Stimulated activated CD8-positive, alpha-beta memory T cell treated with anti-CD3 and anti-CD28 coated beads, Interleukin-15, amount 100 ng/mL, for 4 hours (primary cell): ENCODE measurements around the gene MAPK9.
"Not testable (repeated sequence)": the region's sequence is repeated elsewhere in the genome, so short reads cannot be mapped to it uniquely, and the experiment has no call there.

Source experiments
- DNase-seq, 2 donors: peaks; one replicate each; pipeline ENCODE4 v3.0.0-alpha.2; 2020; ENCODE audit warnings: low read depth in 2 of 2

MAPK9 gene

DNA sequence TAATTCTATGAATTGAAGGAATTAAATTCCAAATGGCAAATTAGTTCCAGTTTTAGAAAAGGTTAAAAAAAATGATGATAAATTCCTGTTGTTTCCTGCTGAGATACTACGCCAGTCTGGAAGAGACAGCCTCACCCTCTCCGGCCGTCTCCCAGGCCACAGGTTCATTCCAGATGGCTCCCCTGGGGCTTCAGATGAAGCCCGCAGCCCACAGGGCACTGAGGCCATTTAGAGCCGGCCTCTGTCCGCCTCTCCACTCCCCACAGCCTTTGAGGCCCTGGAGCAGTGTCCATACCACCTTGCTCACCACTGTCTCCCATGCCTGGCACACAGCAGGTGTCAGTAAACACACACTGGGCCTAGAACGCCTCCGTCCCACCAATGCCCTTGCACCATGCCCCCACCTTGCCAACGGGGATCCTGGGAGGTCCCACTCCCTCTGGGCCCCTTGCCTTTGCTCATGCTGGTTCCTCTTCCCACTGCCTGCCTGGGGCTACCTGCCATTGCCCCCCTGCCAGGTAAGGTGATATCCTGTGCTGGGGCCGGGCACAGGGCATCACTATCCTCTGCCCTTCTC is 35.2 kb upstream of the MAPK9 start:
- no peak for DNase-seq

DNA sequence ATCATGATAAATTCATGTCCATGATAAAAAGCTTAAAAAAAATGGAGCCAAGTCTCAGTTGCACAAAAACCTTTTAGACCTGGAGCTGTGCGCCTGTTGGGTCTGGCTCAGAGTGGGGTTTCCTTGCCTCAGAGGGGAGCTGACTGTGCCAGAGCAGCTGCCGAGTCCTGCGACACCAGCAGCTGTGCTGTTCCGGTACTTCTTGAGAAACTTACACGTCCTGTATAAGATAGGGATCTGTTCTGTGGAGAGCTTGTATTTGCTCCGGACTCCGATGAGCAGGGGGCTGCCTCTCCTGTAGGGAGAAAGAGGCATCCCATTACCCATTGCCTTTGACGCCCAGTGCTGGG is 32.7 kb upstream of the MAPK9 start:
- DNase-seq, result no peak

DNA sequence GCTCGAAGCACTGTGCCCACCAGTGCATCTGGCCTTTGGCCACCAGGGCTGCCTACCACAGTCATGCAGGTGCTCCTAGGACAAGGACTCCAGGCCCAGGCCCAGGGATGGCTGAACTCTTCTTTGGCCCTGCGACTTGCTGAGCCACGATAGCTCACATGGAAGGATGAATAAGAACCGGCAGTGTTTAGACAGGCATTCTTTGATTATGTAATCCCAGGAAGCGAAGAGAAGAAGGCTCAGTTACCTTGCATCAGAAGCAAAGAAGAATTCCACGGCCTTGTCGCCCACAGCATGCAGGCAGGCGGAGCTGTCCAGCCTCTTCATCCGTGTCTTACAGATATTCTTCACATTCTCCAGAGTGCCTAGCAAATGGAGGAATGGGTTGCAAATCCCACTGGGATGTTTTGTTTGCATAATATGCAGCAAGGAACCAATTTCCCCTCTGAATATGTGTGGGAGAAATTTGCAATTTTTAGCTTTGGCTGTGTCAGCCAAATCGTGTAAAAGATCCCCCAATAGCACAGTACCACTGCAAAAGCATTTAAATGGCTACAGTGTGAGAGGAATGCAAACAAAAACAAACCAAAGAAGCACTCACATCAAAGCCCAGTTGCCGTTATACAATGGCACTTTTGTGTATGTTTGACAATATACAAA is 32.2 kb upstream of the MAPK9 start:
- no peak for DNase-seq

- DNase-seq, result no peak
Observed at GRCh38 chr5:180323160-180323559, 31.3 kb upstream of the MAPK9 start.

DNA sequence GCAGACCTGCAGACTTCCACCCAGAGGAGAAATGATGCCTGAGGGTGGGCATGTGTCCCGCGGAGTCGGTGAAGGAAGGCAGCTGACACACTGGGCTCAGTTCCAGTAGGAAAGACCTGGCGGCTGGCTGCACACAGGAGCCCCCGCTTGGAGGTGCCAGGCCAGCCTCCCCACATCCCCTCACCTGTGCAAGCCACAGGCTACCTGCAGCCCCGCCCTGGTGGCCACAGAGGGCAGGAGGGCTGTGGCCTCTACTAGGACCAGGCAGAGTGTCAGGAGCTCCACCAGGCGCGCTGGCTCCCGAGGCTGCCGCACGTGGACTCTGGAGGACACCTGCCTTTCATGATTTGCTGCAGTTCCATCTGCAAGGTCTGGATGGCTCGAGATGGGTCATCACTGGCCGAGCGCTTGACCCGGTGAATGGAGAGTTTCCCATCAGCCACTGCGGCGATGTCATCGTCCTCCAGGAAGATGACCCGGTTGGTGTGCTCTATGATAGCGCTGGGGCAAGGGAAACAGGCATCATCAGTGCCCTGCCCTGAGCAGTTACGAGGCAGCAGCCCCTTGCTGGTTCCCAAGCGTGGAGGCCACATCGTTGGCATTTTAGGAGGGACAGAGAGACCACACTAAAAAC is 26.7 kb upstream of the MAPK9 start:
- DNase-seq, result no peak

DNA sequence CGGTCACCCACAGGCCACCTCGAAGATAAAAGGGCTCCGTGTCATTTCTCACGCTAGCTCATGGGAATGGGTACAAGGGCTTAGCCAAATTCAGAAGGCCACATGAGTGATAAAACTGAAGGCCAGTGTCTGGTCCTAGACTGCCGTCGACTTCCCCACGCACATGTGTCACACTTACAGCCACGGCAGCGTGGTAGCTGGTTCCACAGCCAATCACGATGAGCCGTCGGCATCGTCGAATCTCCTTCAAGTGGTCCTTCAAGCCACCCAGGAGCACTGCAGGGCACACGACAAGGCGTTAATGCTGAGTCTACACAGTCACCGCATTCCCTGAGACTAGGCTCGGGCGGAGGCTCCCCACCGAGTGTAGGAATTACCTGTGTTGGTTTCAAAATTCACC is 24.7 kb upstream of the MAPK9 start:
- DNase-seq, result no peak

GRCh38 chr5:180315762-180316212 is 23.9 kb upstream of the MAPK9 start:
- peak; percentile 44 to 51 for DNase-seq

- DNase-seq, result peak in 1 of 2 donors; percentile 57
Observed at GRCh38 chr5:180313677-180314505, 22.0 kb upstream of the MAPK9 start.

- DNase-seq, result no peak
Observed at GRCh38 chr5:180311216-180311615, 19.3 kb upstream of the MAPK9 start.

- DNase-seq, result no peak
Observed at GRCh38 chr5:180306796-180307195, 14.9 kb upstream of the MAPK9 start.

GRCh38 chr5:180305481-180305880 is 13.6 kb upstream of the MAPK9 start:
- no peak for DNase-seq

- no peak for DNase-seq
Observed at GRCh38 chr5:180304431-180305375, 12.8 kb upstream of the MAPK9 start.

GRCh38 chr5:180304016-180304292 is 12.1 kb upstream of the MAPK9 start:
- DNase-seq, result no peak

DNA sequence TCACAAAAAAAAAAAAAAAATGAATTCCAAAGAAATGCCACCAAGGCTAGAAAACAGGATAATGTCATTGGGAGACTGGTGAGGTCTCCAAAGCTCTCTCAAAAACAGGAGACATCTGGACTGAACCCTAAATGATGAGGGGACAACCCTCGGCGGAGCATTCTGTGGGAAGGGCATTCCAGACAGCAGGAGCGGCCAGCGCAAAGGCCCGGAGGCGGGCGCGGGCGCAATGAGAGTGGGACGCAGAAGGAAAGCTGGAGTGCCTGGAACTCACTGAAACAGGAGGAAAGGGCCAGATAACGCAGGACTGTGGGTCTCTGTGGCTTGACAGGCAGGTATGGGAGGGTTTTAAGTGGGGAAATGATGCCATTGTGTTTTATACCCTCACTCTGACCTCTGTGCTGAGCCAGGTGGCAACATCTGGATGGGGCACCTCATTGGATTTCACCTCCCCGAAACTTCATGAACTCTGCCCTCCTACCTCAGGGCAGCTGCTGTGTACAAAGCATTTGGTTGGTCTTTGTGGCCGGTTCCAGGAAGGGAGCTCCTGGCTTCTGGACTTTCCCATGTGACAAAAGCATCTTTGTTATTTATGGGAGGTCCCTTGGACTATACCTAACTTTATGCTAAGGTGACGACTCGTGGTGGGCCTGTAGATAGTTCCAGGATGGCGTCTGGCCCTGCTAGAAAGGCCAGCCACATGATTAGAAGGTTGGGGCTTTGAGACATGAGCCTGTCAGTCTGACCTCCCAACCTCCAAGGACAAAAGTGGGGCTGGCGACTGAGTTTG is 11.5 kb upstream of the MAPK9 start:
- DNase-seq, result no peak

DNA sequence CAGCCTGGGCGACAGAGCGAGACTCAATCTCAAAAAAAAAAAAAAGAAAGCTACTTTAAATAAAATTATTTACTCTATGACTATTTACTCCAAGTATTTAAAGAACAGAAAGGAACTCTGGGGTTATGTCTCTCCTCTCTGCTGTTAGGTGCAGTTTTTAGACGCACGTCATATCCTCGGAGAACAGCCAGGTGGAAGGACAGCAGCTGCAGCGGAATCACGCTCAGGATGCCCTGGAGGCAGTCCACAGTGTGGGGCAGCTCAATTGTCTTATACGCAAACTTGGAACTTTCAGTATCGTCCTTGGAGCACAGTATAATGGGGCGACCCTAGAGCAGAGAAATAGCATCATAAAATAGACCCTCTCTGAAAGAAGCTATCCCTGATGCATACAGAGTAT is 10.4 kb upstream of the MAPK9 start:
- no peak for DNase-seq

- no peak for DNase-seq
Observed at GRCh38 chr5:180301253-180301652, 9.4 kb upstream of the MAPK9 start.

DNA sequence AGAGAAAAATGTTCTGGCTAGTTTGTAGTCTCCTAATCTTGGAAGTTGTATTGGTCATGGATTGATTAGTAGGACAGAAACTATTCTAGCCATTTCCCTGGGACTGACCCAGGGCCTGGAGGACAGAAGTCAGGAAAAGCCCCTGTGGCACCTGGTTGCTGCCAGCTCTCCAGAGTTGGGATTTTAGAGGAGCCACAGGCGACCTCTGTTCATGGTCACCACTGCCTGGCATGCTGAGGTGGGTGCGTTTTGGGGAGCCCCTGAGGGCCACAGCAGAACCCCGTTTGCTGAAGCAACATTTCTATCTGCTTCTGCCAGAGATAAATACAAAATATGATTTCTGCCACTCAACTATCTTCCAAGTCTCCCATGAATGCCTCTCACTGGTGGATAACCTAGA is 7.6 kb upstream of the MAPK9 start:
- no peak for DNase-seq

GRCh38 chr5:180299014-180299413 is 7.1 kb upstream of the MAPK9 start:
- not testable (repeated sequence) for DNase-seq

DNA sequence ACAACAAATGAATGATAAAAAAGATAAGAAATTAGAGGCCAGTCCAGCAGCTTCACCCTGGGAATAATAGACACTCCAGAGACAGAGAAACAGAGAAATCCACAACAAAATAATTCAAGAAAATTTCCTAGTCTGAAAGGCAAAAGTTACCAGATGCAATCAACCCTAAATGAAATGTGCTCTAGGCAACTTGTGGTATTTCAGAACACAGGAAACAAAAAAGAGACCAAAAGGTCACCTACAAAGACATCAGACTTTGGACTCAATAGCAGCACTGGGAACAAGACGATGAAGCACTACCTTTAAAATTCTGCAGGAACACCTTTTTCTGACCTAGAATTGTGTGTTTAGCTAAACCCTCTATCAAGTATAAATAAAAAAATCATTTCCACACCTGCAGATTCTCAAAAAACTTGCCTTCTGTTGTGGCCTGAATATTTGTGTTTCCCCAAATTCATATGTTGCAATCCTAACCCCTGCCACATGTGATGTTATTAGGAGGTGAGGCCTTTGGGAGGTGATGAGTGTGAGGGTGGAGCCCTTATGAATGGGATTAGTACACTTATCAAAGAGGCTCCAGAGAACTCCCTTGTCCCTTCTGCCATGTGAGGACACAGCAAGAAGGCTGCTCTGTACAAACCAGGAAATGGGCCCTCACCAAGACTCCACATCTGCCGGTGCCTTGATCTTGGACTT is 5.9 kb upstream of the MAPK9 start:
- no peak for DNase-seq

DNA sequence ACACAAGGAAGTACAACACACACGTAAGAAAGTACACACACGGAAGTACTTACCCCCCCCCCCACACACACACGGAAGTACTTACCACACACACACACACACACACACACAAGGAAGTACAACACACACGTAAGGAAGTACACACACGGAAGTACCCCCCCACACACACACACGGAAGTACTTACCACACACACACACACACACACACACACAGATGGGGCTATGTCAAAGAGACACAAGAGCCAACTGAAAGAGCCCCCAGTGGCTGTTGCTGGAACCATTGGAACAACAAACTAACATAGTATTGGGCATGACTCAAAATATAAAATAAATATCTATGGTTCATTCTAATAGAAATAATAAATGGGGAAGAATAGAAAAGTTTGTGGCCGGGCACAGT is 4.9 kb upstream of the MAPK9 start:
- DNase-seq, result no peak
